ELF-1 (cell line): ENCODE data around the gene COX20.

Experiments used
- DNase-seq: peaks from one replicate; pipeline ENCODE4 v3.0.0-alpha.2; 2016; ENCODE audit warnings: low read depth, low spot score

Gene COX20

DNA sequence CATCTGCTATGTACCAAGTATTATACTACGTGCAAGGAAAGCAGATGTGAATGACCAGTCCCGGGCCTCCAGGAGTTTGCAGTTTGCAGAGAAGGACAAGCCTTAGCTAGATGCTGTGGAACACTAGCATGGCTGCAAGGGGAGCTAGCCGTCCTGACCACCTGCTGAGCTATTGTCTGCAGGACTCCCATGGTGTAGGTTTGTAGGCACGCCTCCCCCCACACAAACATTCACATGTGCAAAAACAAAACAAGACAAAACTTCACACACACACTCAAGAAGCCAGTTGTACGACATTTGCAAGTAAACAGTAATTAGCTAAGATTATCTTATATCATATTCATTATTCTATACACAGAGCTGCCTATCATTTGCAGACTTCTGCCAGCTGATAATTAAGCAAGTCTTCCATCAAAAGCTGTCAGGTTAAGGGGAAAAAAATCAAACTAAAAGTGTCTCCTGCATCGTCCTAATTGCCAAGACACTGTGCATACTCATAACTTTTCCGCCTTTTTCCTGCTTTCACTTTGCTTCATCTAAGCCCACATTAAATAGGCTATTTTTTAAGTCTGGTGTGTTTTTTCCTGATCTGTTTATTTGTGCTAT lies 39.6 kb downstream of the COX20 start:
- peak; percentile 72 for DNase-seq

DNA sequence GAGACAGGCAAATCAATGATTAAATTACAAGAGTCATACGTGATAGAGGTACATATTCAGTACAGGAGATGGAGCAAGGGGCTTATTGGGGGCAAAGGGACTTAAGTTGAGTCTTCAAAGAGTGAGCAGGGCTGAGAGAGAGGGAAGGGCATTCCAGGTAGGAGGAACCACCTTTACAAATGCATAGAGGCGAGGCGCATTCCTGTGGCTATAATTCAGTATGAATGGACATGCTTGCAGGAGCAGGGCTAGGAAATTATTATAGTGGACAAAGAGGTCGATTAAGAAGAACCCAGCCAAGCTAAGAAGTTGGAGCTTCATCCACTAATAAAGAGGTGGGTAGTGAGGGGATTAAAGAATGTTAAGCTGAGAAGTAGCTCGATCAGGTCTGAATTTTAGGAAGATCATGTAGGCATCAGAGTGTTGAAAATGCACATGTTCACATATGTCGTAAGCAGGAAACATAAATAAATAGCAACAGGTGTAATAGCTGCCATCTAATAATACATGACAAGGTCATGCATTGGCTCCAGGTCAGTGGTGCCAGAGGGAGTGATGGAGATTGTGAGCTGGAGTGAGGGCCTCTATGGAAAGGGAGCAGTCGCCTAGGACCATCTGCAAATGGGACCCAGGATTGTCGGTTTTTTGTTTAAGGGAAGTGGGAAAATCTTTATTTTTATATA lies 40.9 kb downstream of the COX20 start:
- DNase-seq: no peak

DNA sequence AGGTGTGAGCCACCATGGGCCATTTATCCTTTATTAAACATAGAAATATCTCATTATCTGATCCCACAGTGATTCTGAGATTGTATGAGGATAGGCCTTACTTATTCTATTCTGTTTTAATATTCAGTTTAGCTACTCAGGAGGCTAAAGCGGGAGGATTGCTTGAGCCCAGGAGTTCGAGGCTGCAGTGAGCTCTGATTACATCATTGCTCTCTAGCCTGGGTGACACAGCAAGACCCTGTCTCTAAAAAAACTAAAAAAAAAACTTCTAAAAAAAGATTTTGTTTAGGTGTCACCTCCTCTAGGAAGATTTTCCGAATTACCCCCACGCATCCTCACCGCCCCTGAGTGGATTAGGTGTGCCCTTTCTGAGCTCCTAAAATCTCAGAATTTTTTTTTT lies 43.2 kb downstream of the COX20 start:
- DNase-seq: no peak

DNA sequence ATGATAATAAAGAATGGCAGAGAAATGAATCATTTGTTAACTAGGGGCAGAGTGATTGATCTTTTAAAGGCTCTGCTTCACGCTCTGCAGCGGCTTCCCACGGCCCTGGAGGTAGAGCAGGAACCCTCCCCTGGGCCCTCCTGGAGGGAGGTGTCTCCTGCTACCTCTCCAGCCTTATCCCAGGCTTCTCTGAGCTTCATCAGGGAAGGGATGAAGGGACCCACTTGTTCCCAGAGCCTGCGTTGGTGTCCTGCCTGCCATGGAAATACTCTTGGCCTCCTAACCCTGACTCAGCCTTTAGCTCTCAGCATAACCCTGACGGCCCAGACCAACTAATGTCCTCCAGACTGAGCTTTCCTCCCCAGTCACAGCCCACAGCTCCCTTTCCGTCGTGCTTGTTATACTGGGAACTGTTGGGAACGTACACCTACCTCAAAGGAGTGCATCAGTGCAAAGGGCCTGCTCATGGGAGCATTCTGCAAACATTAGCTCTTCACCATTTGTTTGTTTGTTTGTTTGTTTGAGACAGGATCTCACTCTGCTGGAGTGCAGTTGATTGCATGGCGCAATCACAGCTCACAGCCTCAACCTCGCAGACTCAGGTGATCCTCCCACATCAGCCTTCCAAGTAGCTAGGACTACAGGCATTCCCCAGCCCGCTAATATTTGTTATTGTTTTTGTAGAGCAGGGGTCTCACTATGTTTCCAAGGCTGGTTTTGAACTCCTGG lies 46.3 kb downstream of the COX20 start:
- peak; percentile 51 for DNase-seq

DNA sequence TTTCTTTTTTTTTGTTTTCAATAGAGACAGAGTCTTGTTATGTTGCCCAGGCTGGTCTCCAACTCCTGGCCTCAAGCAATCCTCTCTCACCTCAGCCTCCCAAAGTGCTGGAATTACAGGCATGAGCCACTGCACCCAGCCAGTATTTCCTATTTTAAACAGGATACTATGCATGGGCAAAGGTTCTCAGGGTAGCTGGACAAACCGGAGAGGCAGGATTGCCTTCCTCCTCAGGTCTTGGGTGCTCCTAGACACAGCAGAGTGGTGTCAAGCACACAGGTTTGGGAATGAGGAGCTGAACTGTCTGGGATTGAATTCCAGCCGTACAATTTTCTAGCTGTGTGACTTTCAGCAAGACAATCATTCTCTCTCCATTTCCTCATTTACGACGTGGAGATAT lies 51.8 kb downstream of the COX20 start:
- peak; percentile 77 for DNase-seq

DNA sequence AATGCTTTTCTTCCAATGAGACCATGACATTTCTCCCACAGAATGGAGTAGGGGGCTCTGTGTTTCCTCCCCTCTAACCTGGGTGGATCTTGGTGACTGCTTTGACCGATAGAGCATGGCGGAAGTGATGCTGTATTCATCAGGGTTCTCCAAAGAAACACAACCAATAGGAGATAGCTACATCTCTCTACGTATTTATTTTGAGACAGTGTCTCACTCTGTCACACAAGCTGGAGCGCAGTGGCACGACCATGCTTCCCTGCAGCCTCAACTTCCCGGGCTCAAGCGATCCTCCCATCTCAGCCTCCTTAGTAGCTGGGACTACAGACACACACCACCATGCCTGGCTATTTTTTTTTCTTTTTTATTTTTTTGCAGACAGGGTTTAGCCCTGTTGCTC lies 58.4 kb downstream of the COX20 start:
- no peak for DNase-seq
